ENCODE results near the gene STAG1. TPM values are rescaled to one million over a fixed set of nuclear protein-coding genes. Genes with fewer than 3 reads are reported as not detected.

Gene STAG1
- total and polyA plus RNA-seq, 9 of the 15 experiments (the other 6 are each of a cell fraction or from before 2014, with no cell fraction given): 2.7 to 17.7 (median 8.8) TPM

DNA sequence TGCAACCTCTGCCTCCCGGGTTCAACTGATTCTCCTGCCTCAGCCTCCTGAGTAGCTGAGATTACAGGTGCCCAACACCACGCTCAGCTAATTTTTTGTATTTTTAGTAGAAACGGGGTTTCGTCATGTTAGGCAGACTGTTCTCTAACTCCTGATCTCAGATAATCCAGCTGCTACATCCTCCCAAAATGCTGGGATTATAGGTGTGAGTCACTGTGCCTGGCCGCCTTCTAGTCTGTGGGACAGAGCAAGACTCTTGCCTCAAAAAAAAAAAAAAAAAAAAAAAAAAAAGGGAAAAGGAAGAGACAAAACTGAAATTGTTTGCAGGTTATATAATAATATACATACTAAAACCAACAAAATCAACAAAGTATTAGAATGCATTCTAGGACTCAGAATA lies 286.9 kb downstream of the STAG1 start:
- TF ChIP-seq CEBPB (tag; IDR thresholded peaks at IDR 0.05) (no peak), POLR2B (IDR thresholded peaks at IDR 0.05; ENCODE audit: low read depth, partially characterized antibody) (no peak), FOXJ3 (CRISPR knock-in tag; IDR thresholded peaks at IDR 0.05) (no peak), ZNF41 (CRISPR knock-in tag; conservative IDR thresholded peaks at IDR 0.05) (no peak), PML (IDR thresholded peaks at IDR 0.05; ENCODE audit: low read length) (no peak), PCBP1 (IDR thresholded peaks at IDR 0.05; ENCODE audit: low read depth, low read length, poor library complexity, severe bottlenecking) (no peak), PYGO2 (tag; IDR thresholded peaks at IDR 0.05) (no peak), NRF1 (conservative IDR thresholded peaks at IDR 0.05 in 1 of 2, IDR thresholded peaks at IDR 0.05 in 1 of 2) (no peak), BRD9 (IDR thresholded peaks at IDR 0.05; ENCODE audit: low read depth, partially characterized antibody) (no peak), HCFC1 (IDR thresholded peaks at IDR 0.05; ENCODE audit: low read depth, low read length) (no peak)
- TF ChIP-seq, protein P1, sequence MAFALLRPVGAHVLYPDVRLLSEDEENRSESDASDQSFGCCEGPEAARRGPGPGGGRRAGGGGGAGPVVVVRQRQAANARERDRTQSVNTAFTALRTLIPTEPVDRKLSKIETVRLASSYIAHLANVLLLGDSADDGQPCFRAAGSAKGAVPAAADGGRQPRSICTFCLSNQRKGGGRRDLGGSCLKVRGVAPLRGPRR (CRISPR knock-in tag; IDR thresholded peaks at IDR 0.05): no peak
- TF ChIP-seq, protein P2, sequence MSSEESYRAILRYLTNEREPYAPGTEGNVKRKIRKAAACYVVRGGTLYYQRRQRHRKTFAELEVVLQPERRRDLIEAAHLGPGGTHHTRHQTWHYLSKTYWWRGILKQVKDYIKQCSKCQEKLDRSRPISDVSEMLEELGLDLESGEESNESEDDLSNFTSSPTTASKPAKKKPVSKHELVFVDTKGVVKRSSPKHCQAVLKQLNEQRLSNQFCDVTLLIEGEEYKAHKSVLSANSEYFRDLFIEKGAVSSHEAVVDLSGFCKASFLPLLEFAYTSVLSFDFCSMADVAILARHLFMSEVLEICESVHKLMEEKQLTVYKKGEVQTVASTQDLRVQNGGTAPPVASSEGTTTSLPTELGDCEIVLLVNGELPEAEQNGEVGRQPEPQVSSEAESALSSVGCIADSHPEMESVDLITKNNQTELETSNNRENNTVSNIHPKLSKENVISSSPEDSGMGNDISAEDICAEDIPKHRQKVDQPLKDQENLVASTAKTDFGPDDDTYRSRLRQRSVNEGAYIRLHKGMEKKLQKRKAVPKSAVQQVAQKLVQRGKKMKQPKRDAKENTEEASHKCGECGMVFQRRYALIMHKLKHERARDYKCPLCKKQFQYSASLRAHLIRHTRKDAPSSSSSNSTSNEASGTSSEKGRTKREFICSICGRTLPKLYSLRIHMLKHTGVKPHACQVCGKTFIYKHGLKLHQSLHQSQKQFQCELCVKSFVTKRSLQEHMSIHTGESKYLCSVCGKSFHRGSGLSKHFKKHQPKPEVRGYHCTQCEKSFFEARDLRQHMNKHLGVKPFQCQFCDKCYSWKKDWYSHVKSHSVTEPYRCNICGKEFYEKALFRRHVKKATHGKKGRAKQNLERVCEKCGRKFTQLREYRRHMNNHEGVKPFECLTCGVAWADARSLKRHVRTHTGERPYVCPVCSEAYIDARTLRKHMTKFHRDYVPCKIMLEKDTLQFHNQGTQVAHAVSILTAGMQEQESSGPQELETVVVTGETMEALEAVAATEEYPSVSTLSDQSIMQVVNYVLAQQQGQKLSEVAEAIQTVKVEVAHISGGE (CRISPR knock-in tag; IDR thresholded peaks at IDR 0.05): no peak
- TF ChIP-seq, protein P3, sequence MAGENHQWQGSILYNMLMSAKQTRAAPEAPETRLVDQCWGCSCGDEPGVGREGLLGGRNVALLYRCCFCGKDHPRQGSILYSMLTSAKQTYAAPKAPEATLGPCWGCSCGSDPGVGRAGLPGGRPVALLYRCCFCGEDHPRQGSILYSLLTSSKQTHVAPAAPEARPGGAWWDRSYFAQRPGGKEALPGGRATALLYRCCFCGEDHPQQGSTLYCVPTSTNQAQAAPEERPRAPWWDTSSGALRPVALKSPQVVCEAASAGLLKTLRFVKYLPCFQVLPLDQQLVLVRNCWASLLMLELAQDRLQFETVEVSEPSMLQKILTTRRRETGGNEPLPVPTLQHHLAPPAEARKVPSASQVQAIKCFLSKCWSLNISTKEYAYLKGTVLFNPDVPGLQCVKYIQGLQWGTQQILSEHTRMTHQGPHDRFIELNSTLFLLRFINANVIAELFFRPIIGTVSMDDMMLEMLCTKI (IDR thresholded peaks at IDR 0.05; ENCODE audit: partially characterized antibody): no peak
- Histone ChIP-seq H3K4me3 (no peak overlapping the region), H3K27ac (ENCODE audit: extremely low read depth, low read depth, low read length) (no peak overlapping the region), H3K36me3 (ENCODE audit: control insufficient read depth, insufficient read depth, low read length) (peaks cover 4% of the 10 kb centered on the region; the same call in 1 of the 3 replicates), H3K9me3 (replicated peaks; ENCODE audit: control insufficient read depth, insufficient read depth, low read depth, low read length) (no peaks in the 10 kb centered on the region), H3K9me1 (ENCODE audit: control insufficient read depth, insufficient read depth, low read length) (no peaks in the 10 kb centered on the region), H4K20me1 (replicated peaks; ENCODE audit: control insufficient read depth, insufficient read depth, low read length) (no peaks in the 10 kb centered on the region), H3K9ac (ENCODE audit: insufficient read depth in 1 of 2, low read depth in 2 of 2, low read length in 2 of 2) (no peak overlapping the region), H3K27me3 (ENCODE audit: control insufficient read depth in 2 of 2, insufficient read depth in 2 of 2, low read length in 2 of 2) (no peaks in the 10 kb centered on the region), H2AFZ (ENCODE audit: low read depth, low read length) (no peak overlapping the region), H3K79me2 (ENCODE audit: control insufficient read depth, insufficient read depth, low read length) (no peaks in the 10 kb centered on the region), H3K4me1 (replicated peaks in 1 of 2; ENCODE audit: control insufficient read depth in 2 of 2, insufficient read depth in 2 of 2, low read length in 2 of 2) (no peaks in the 10 kb centered on the region), H3K4me2 (ENCODE audit: insufficient read depth, low read length) (no peak overlapping the region)
- intact Hi-C loops (cut with micrococcal nuclease): no loop called here
- ChIA-PET CTCF (ENCODE audit: low intra/inter-chr PET ratio) (no interaction called here), POLR2A (no interaction called here)
- in situ Hi-C loops (cut with MboI): no loop called here
- WGBS (ENCODE audit: insufficient coverage, low coverage, missing lambda C conversion rate): 60% methylated on average over 3 of the region's 5 CpGs
- DNase-seq (ENCODE audit: extremely low read depth in 1 of 4, low spot score in 3 of 4) (no peak), FAIRE-seq (no peak), ATAC-seq (no peak)
- BruUV-seq (replicated peaks): no TSS peak

All from K562 (cell line).